HepG2 (cell line): ENCODE results near the gene IFNL2. TPM values are rescaled to one million over a fixed set of nuclear protein-coding genes. Genes with fewer than 3 reads are reported as not detected.

Experiments
- ATAC-seq: fragments of 200-7000 bp; cut with Tn5 transposase; 3 replicates; pipeline ENCODE4 v1.9.1; 2020; ENCODE audit warnings: mild to moderate bottlenecking, moderate library complexity
- BruUV-seq: library from RNA; stranded (reverse); fragments of 400-500 nt; replicated peaks from 2 replicates; lab custom pipeline; 2021; lab: Mats Ljungman, UMichigan
- CTCF ChIA-PET: fragments of 300-600 bp; formaldehyde crosslinking; extraction: SDS; loops from one replicate; lab custom pipeline; 2021; ENCODE audit warnings: low total read pairs, inconsistent platforms, low intra/inter-chr PET ratio; lab: Yijun Ruan, JAX
- POLR2A ChIA-PET: fragments of 350-600 bp; sonication (Branson Sonifier 250); formaldehyde crosslinking; loops from one replicate; lab custom pipeline; 2020; ENCODE audit warnings: antibody characterized with exemption, inconsistent platforms; lab: Yijun Ruan, JAX
- DNase-seq: peaks from one replicate; pipeline ENCODE4 v3.0.0-alpha.2; 2015; ENCODE audit warnings: low spot score
- FAIRE-seq: peaks from 3 replicates; lab custom pipeline; 2011; peaks lifted over from hg19 to GRCh38; lab: Jason Lieb, UNC
- H2AFZ ChIP-seq: one replicate; pipeline ENCODE4 v1.6.1; 2011; ENCODE audit warnings: low read length, inconsistent platforms
- H3K27ac ChIP-seq: fragments of 300-600 bp; 3 replicates; pipeline ENCODE4 v1.8.0; 2011; ENCODE audit warnings: mixed run types, mild to moderate bottlenecking, mixed read lengths, low read length, inconsistent platforms; ENCODE audit not compliant: insufficient read depth; ENCODE audit errors: extremely low read length
- H3K27me3 ChIP-seq, 2 experiments: fragments of 200-600 bp in 1 of 2; 2 replicates in 1 of 2; 3 replicates in 1 of 2; pipeline versions ENCODE4 v1.6.0 to v1.8.0; 2011; ENCODE audit warnings: low read length in 2 of 2, mild to moderate bottlenecking in 2 of 2, moderate library complexity in 2 of 2, inconsistent platforms in 1 of 2; ENCODE audit not compliant: insufficient read depth in 2 of 2, control insufficient read depth in 1 of 2
- H3K36me3 ChIP-seq, 2 experiments: fragments of 200-600 bp in 1 of 2; replicated peaks in 1 of 2; 2 replicates in 1 of 2; 3 replicates in 1 of 2; pipeline versions ENCODE4 v1.5.1 to v1.8.0; 2011; ENCODE audit warnings: low read length in 2 of 2, inconsistent platforms in 1 of 2; ENCODE audit not compliant: insufficient read depth in 2 of 2, control insufficient read depth in 1 of 2
- H3K4me1 ChIP-seq: 2 replicates; pipeline ENCODE4 v1.5.1; 2012; ENCODE audit warnings: low read length, inconsistent platforms; ENCODE audit not compliant: insufficient read depth
- H3K4me2 ChIP-seq: 2 replicates; pipeline ENCODE4 v1.6.0; 2011; ENCODE audit warnings: low read depth, low read length, inconsistent platforms
- H3K4me3 ChIP-seq, 3 experiments: fragments of 200-600 bp in 1 of 3; sonication (generic), shearing (Covaris generic) in 1 of 3; replicated peaks in 1 of 3; 2 replicates each; pipeline ENCODE4 v1.5.1; 2011 to 2016; ENCODE audit warnings: low read length in 3 of 3, inconsistent platforms in 2 of 3, low read depth in 2 of 3, mild to moderate bottlenecking in 2 of 3, control low read depth in 1 of 3, mixed read lengths in 1 of 3; ENCODE audit not compliant: insufficient read depth in 1 of 3
- H3K79me2 ChIP-seq: one replicate; pipeline ENCODE4 v1.6.1; 2011; ENCODE audit warnings: low read length, inconsistent platforms; ENCODE audit not compliant: insufficient read depth
- H3K9ac ChIP-seq: 2 replicates; pipeline ENCODE4 v1.6.0; 2011; ENCODE audit warnings: mild to moderate bottlenecking, low read depth, low read length, inconsistent platforms; ENCODE audit not compliant: insufficient read depth
- H3K9me3 ChIP-seq: 2 replicates; pipeline ENCODE4 v1.5.1; 2012; ENCODE audit warnings: mild to moderate bottlenecking, low read length
- H4K20me1 ChIP-seq: 2 replicates; pipeline ENCODE4 v1.6.0; 2011; ENCODE audit warnings: inconsistent platforms, mild to moderate bottlenecking, low read length, moderate library complexity; ENCODE audit not compliant: insufficient read depth
- HNRNPK ChIP-seq: fragments of 200-400 bp; formaldehyde crosslinking; IDR thresholded peaks from 2 replicates; pipeline ENCODE4 v1.6.1; 2018; ENCODE audit warnings: low read length, low read depth, moderate library complexity, mild to moderate bottlenecking; ENCODE audit not compliant: poor library complexity, severe bottlenecking
- NONO ChIP-seq, 2 experiments: fragments of 450-650 bp in 1 of 2; sonication (generic) in 1 of 2; formaldehyde crosslinking in 1 of 2; IDR thresholded peaks in 1 of 2; conservative IDR thresholded peaks in 1 of 2; 2 replicates each; pipeline versions ENCODE4 v1.6.1 to v1.8.0; 2017 to 2022; ENCODE audit warnings: mild to moderate bottlenecking in 1 of 2, missing genetic modification reagents in 1 of 2, moderate library complexity in 1 of 2
- ZNF646 ChIP-seq: sonication (generic); formaldehyde crosslinking; IDR thresholded peaks from 2 replicates; pipeline ENCODE4 v1.9.0; 2021; ENCODE audit warnings: mild to moderate bottlenecking, missing genetic modification reagents
- ZNF770 ChIP-seq: sonication (generic); formaldehyde crosslinking; IDR thresholded peaks from 2 replicates; pipeline ENCODE4 v1.5.0; 2020; ENCODE audit warnings: mild to moderate bottlenecking, missing genetic modification reagents
- WGBS: methylation state at CpG from one replicate; pipeline ENCODE4 v1.1.6; 2017; ENCODE audit warnings: low lambda C conversion rate; 5-methylcytosine and 5-hydroxymethylcytosine counted together
- in situ Hi-C: cut with HindIII; loops from 2 replicates; pipeline ENCODE4 v1.10.0; 2017; ENCODE audit warnings: low pct_unique_long_range_greater_than_20kb; ENCODE audit not compliant: extremely low pct_ligation_motif_present
- intact Hi-C: fragments of 100-400 bp; cut with micrococcal nuclease; formaldehyde crosslinking; loops from one replicate; pipeline ENCODE4 v1.10.0; 2022; ENCODE audit not compliant: unreplicated experiment
- polyA plus RNA-seq, 8 experiments: library from polyadenylated mRNA; depleted of rRNA in 3 of 8; stranded (reverse) in 7 of 8; unstranded in 1 of 8; fragments of >200 nt; fragmentation: Illumina TruSeq in 4 of 8; extraction: Trizol in 4 of 8; gene quantifications; 2 replicates each; pipeline versions ENCODE4 v1.2.1 to v1.2.3, GENCODE V29; 2011 to 2016; ENCODE audit warnings: low read depth in 4 of 8, missing spikeins in 1 of 8, mixed read lengths in 1 of 8; ENCODE audit not compliant: insufficient read depth in 1 of 8
- total RNA-seq, 5 experiments: library from RNA; depleted of rRNA; stranded (reverse); fragments of >200 nt; fragmentation: Illumina TruSeq; extraction: Trizol; gene quantifications; 2 replicates each; pipeline ENCODE4 v1.2.3, GENCODE V29; 2016; ENCODE audit warnings: low read depth in 1 of 5

IFNL2 gene
- total and polyA plus RNA-seq, 2 of the 13 experiments (the other 11 are each of a cell fraction or from before 2014, with no cell fraction given) = not detected

- DNase-seq (no peak), ATAC-seq (peak; percentile 25; the same call in 1 of the 3 replicates), FAIRE-seq (no peak)
- Histone ChIP-seq H3K9ac (no peak overlapping the region), H3K4me2 (peak overlapping the region; percentile 50), H3K27me3 (peaks cover 0 to 4% of the 10 kb centered on the region in 2 experiments; a peak in 2 of 5 replicates), H3K36me3 (no peaks in the 10 kb centered on the region), H3K9me3 (no peaks in the 10 kb centered on the region), H3K4me3 (peak overlapping the region in 2 of 3 experiments; percentile 3 to 43; a peak in 2 of 6 replicates), H2AFZ (no peak overlapping the region), H3K4me1 (peaks cover 29% of the 10 kb centered on the region), H3K27ac (no peak overlapping the region), H3K79me2 (no peaks in the 10 kb centered on the region), H4K20me1 (no peaks in the 10 kb centered on the region)
- in situ Hi-C loops (no loop called here), intact Hi-C loops (no loop called here)
- BruUV-seq = no TSS peak
- POLR2A ChIA-PET = no interaction called here
- 66% methylated on average over 37 of the region's 71 CpGs for WGBS
- CTCF ChIA-PET = no interaction called here
- TF ChIP-seq HNRNPK (peak; percentile 65), ZNF770 (no peak)
These were observed 39.0 kb downstream of the IFNL2 start for GRCh38 chr19:39307046-39307821.

DNA sequence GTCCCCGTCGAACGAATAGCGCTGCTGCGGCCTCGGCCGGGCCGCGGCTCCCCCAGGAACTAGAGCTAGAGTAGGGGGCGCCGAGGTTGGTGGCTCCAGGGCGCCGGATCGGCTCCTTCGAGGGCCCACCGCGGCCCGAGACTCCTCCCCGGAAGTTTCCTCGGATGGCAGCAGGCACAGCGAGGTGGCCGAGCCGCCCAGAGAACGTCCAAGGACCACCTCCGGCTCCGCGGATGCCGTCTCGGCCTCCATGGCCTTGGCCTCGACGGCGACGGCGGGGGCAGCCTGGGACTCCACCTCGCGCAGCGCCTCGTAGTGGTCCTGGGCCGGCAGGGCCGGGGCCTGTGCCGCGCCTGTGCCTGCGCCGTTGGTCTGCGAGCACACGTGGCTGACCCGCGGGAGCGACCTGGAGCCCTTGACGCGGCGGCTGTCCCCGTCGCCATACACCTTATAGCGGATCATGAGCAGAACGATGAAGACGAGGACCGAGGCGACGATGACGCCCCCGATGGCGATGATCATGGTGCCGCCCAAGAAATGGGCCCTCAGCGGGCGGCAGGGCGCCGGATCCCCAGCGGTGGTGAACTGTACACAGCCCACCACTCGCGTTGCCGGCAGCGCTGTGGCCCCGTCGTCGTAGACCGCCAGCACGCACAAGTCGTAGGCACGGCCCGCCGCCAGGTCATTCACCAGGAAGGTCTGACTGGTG is 39.8 kb downstream of the IFNL2 start:
- no CpG with 5 or more reads among the region's 82 CpGs for WGBS

More for the DNA sequence above, 39.8 kb downstream of the IFNL2 start:
- no peak for DNase-seq
- intact Hi-C loops (no loop called here), in situ Hi-C loops (no loop called here)
- H3K36me3 ChIP-seq = no peaks in the 10 kb centered on the region
- ChIA-PET CTCF (no interaction called here), POLR2A (no interaction called here)
- no peaks in the 10 kb centered on the region for H3K9me3 ChIP-seq
- H3K27ac ChIP-seq = no peak overlapping the region
- no peak overlapping the region for H3K4me3 ChIP-seq
- peaks cover 0 to 4% of the 10 kb centered on the region in 2 experiments; a peak in 2 of 5 replicates for H3K27me3 ChIP-seq
- ATAC-seq = no peak
- FAIRE-seq = no peak
- H3K4me2 ChIP-seq = no peak overlapping the region
- no peaks in the 10 kb centered on the region for H4K20me1 ChIP-seq
- no peak overlapping the region for H2AFZ ChIP-seq
- TF ChIP-seq NONO (IDR thresholded peaks at IDR 0.05) (no peak), NONO (CRISPR knock-in tag; conservative IDR thresholded peaks at IDR 0.05) (no peak), ZNF646 (CRISPR knock-in tag) (no peak)
- peaks cover 27% of the 10 kb centered on the region for H3K4me1 ChIP-seq
- no peaks in the 10 kb centered on the region for H3K79me2 ChIP-seq
- H3K9ac ChIP-seq = no peak overlapping the region
- BruUV-seq = no TSS peak
